IPS-18a (cell line): Measurements from ENCODE around the gene TRABD2B.

Experiments
- H3K27ac ChIP-seq: one replicate; pipeline ENCODE4 v1.5.1; 2013; ENCODE audit warnings: low read length
- H3K27me3 ChIP-seq: one replicate; pipeline ENCODE4 v1.6.1; 2013; ENCODE audit warnings: mild to moderate bottlenecking, low read length; ENCODE audit not compliant: control insufficient read depth, insufficient read depth
- H3K36me3 ChIP-seq: one replicate; pipeline ENCODE4 v1.6.1; 2013; ENCODE audit warnings: low read depth, low read length; ENCODE audit not compliant: control insufficient read depth
- H3K4me1 ChIP-seq: one replicate; pipeline ENCODE4 v1.6.1; 2013; ENCODE audit warnings: low read depth, low read length; ENCODE audit not compliant: control insufficient read depth
- H3K4me3 ChIP-seq: one replicate; pipeline ENCODE4 v1.5.1; 2013; ENCODE audit warnings: low read length
- H3K9ac ChIP-seq: one replicate; pipeline ENCODE4 v1.6.1; 2013; ENCODE audit warnings: mild to moderate bottlenecking, low read length, moderate library complexity
- H3K9me3 ChIP-seq: one replicate; pipeline ENCODE4 v1.6.1; 2013; ENCODE audit warnings: low read depth, low read length; ENCODE audit not compliant: control insufficient read depth

TRABD2B gene

DNA sequence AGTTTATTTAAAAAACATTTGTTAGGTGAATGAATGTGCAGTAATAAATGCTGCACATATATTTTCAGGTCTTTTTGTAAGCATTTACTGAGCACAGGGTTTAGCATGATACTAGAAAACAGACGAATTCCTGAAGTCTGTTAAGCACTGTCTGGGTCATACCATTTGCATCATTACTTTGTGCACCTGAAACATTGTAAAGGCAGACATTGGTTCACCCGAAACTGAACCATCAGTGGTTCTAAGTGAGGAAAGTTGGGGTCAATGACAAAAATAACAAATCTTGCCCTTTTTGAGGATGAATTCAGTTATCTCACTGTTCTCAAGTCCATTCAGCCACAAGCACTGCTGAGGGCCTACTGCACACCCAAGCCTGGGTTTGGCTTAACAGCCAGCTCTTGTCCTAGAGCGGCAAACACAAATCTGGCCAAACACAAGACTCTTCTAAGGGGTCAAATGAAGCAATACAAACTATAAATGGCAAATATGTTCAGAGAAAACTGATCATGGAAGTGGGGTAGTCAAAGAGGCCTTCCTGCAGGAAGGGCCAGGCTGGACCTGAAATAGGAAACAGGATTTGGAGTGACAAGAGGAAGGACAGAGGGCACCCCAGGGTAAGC lies 21.8 kb downstream of the TRABD2B start:
- Histone ChIP-seq H3K27me3 (no peaks in the 10 kb centered on the region), H3K9ac (no peak overlapping the region), H3K36me3 (no peaks in the 10 kb centered on the region), H3K9me3 (no peaks in the 10 kb centered on the region), H3K27ac (no peak overlapping the region), H3K4me3 (no peak overlapping the region), H3K4me1 (no peaks in the 10 kb centered on the region)

- Histone ChIP-seq H3K27me3 (no peaks in the 10 kb centered on the region), H3K9ac (no peak overlapping the region), H3K4me1 (no peaks in the 10 kb centered on the region), H3K4me3 (no peak overlapping the region), H3K27ac (no peak overlapping the region), H3K9me3 (no peaks in the 10 kb centered on the region), H3K36me3 (no peaks in the 10 kb centered on the region)
Observed at GRCh38 chr1:47972864-47973432, 24.2 kb downstream of the TRABD2B start.

- Histone ChIP-seq H3K36me3 (no peaks in the 10 kb centered on the region), H3K27ac (no peak overlapping the region), H3K27me3 (no peaks in the 10 kb centered on the region), H3K9me3 (no peaks in the 10 kb centered on the region), H3K9ac (no peak overlapping the region), H3K4me3 (no peak overlapping the region), H3K4me1 (no peaks in the 10 kb centered on the region)
Observed at GRCh38 chr1:47971385-47972160, 25.6 kb downstream of the TRABD2B start.

- Histone ChIP-seq H3K4me1 (no peaks in the 10 kb centered on the region), H3K27ac (no peak overlapping the region), H3K9ac (no peak overlapping the region), H3K36me3 (no peaks in the 10 kb centered on the region), H3K9me3 (no peaks in the 10 kb centered on the region), H3K4me3 (no peak overlapping the region), H3K27me3 (no peaks in the 10 kb centered on the region)
Observed at GRCh38 chr1:47970882-47971281, 26.3 kb downstream of the TRABD2B start.

- no peaks in the 10 kb centered on the region for H3K9me3 ChIP-seq
- no peaks in the 10 kb centered on the region for H3K4me1 ChIP-seq
- no peaks in the 10 kb centered on the region for H3K36me3 ChIP-seq
- H3K27me3 ChIP-seq, result no peaks in the 10 kb centered on the region
- no peak overlapping the region for H3K9ac ChIP-seq
- no peak overlapping the region for H3K4me3 ChIP-seq
- H3K27ac ChIP-seq, result no peak overlapping the region
Observed at GRCh38 chr1:47969478-47969877, 27.7 kb downstream of the TRABD2B start.

DNA sequence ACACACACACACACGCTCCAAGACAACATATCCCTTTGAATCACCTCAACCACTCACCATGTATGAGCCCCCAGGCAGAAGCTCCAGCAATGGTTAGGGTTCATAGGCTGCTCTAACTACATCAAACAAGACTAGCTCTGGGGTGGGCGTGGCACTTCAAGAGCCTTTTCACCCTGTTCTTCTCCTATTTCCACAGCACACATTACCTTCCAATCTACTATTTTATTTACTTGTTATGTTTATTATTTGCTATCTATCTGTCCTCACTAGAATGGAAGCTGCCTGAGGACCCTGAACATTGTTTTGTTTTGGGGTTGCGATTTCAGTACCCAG lies 28.7 kb downstream of the TRABD2B start:
- H3K4me1 ChIP-seq, result no peaks in the 10 kb centered on the region
- no peaks in the 10 kb centered on the region for H3K9me3 ChIP-seq
- H3K36me3 ChIP-seq, result no peaks in the 10 kb centered on the region
- H3K27ac ChIP-seq, result no peak overlapping the region
- H3K4me3 ChIP-seq, result no peak overlapping the region
- no peak overlapping the region for H3K9ac ChIP-seq
- H3K27me3 ChIP-seq, result no peaks in the 10 kb centered on the region

DNA sequence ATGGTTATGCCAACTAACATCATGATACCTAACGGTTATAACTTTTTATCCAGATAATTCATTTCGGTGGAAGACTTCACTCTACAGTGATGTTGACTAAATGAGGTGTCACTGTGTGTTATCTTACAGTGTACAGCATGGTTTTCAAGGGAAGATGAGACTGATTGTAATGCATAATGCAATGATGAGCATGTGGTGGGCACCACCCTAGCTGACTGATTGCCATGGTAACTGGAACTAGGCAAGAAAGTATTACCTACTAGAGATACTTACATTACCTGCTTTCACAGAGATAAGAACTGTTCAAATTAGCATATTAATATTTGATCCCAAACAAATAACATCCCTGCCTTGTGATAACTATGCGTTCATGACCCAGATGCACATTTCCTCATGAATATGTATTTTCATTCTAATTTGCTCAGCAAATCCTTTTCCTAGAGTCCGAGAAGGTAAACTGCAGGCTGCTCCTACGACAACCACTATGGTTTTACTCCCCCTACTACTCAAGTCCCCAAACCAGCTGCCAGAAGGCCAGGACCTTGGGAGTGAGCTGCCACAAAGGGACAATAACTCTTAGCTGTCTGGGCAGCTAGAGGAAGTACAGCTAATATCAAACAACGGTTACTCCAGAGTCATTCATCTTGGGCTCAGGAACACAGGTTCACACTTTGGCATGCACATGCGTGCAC lies 29.2 kb downstream of the TRABD2B start:
- peaks cover 3% of the 10 kb centered on the region for H3K4me1 ChIP-seq
- no peak overlapping the region for H3K27ac ChIP-seq

DNA sequence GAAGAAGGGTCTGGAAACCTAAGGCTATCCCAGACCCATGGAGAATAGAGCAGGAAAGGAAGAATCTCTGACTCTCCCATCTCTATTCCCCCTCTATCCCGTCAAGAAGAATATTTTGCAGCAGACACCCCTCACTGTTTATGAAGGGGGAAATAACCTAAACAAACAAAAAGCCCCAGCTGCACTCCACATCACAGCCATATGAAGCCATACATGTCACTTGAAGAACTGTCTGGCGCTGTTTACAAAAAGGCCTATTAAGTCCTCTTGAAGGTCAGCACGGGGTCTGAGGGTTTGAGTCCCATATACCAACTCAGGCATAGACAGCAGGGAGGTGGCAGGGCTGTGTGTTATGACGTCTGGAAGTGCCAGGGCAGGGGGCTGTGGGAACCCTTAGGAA lies 31.4 kb downstream of the TRABD2B start:
- Histone ChIP-seq H3K4me1 (peaks cover 8% of the 10 kb centered on the region), H3K27me3 (no peaks in the 10 kb centered on the region), H3K4me3 (no peak overlapping the region), H3K9ac (no peak overlapping the region), H3K27ac (no peak overlapping the region), H3K36me3 (no peaks in the 10 kb centered on the region), H3K9me3 (no peaks in the 10 kb centered on the region)

More for the DNA sequence above, 29.2 kb downstream of the TRABD2B start:
- Histone ChIP-seq H3K4me3 (no peak overlapping the region), H3K36me3 (no peaks in the 10 kb centered on the region), H3K9ac (no peak overlapping the region), H3K27me3 (no peaks in the 10 kb centered on the region), H3K9me3 (no peaks in the 10 kb centered on the region)

DNA sequence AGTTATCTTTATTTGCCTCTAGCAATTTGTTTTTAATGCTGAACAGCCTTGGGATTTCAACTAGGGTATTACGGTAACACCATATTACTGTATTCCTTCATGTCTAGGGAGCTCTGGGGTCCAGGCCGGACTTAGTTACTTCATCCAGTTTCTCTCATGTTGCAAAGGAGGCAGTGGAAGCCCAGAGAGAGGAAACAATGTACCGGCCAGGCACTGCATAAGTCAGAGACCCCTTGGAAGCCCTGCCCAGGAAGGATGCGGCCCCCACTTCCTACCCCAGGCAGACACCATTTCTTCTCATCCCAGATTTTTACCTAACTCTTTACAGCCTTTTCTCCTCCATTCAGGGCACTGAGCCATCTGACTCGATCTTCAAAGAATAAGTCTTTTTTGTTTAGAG lies 32.5 kb downstream of the TRABD2B start:
- Histone ChIP-seq H3K4me3 (no peak overlapping the region), H3K27me3 (no peaks in the 10 kb centered on the region), H3K9ac (no peak overlapping the region), H3K27ac (no peak overlapping the region), H3K4me1 (peaks cover 8% of the 10 kb centered on the region), H3K36me3 (no peaks in the 10 kb centered on the region), H3K9me3 (no peaks in the 10 kb centered on the region)

- H3K9me3 ChIP-seq, result no peaks in the 10 kb centered on the region
- peaks cover 8% of the 10 kb centered on the region for H3K4me1 ChIP-seq
- H3K36me3 ChIP-seq, result no peaks in the 10 kb centered on the region
- H3K27ac ChIP-seq, result no peak overlapping the region
- H3K27me3 ChIP-seq, result no peaks in the 10 kb centered on the region
- no peak overlapping the region for H3K9ac ChIP-seq
- no peak overlapping the region for H3K4me3 ChIP-seq
Observed at GRCh38 chr1:47963568-47964358, 33.4 kb downstream of the TRABD2B start.
